Prostate gland (tissue), 2 donors: Measurements from ENCODE around the gene SLC35F4.

Source experiments
- CTCF ChIP-seq, 4 experiments: fragments of 200-600 bp in 2 of 4; fragments of 450-650 bp in 2 of 4; sonication (generic) in 2 of 4; IDR thresholded peaks; 1 replicate in 3 of 4; 2 replicates in 1 of 4; pipeline ENCODE4 v1.5.1; 2016 to 2019; ENCODE audit warnings: antibody characterized with exemption in 4 of 4, mild to moderate bottlenecking in 2 of 4, moderate library complexity in 2 of 4
- POLR2A ChIP-seq: fragments of 450-650 bp; IDR thresholded peaks from one replicate; pipeline ENCODE4 v1.6.1; 2016; ENCODE audit warnings: antibody characterized with exemption, mild to moderate bottlenecking

GRCh38 chr14:57833323-57833722 is 32.6 kb downstream of the SLC35F4 start:
- TF ChIP-seq CTCF (IDR thresholded peaks at IDR 0.05) (no peak), POLR2A (no peak)
